MCF 10A (cell line): ENCODE measurements around the gene SPI1. TPM values are rescaled to one million over a fixed set of nuclear protein-coding genes. Genes with fewer than 3 reads are reported as not detected.

Experiments used
- BruUV-seq: library from RNA; stranded (reverse); fragments of 400-500 nt; replicated peaks from 2 replicates; lab custom pipeline; 2021; lab: Mats Ljungman, UMichigan
- CTCF ChIA-PET: fragments of 300-600 bp; sonication (Branson Sonifier 250); formaldehyde crosslinking; extraction: SDS; loops from one replicate; lab custom pipeline; 2021; ENCODE audit warnings: antibody characterized with exemption, inconsistent platforms; lab: Yijun Ruan, JAX
- POLR2A ChIA-PET: fragments of 300-600, 350-650 bp; sonication (Branson Sonifier 250); formaldehyde crosslinking; extraction: SDS; loops from one replicate; lab custom pipeline; 2020; ENCODE audit warnings: antibody characterized with exemption, inconsistent platforms; lab: Yijun Ruan, JAX
- DNase-seq: peaks from one replicate; pipeline ENCODE4 v3.0.0-alpha.2; 2018; ENCODE audit not compliant: unreplicated experiment
- H3K27ac Mint-ChIP-seq: one replicate; pipeline ENCODE4 v1.8.0; 2022; ENCODE audit warnings: mild to moderate bottlenecking, low read depth, mixed read lengths; ENCODE audit not compliant: unreplicated experiment
- H3K27me3 Mint-ChIP-seq: one replicate; pipeline ENCODE4 v1.8.0; 2022; ENCODE audit warnings: mixed read lengths; ENCODE audit not compliant: insufficient read depth, unreplicated experiment
- H3K36me3 Mint-ChIP-seq: one replicate; pipeline ENCODE4 v1.8.0; 2022; ENCODE audit warnings: mild to moderate bottlenecking, moderate library complexity, mixed read lengths; ENCODE audit not compliant: insufficient read depth, unreplicated experiment
- H3K4me1 Mint-ChIP-seq: one replicate; pipeline ENCODE4 v1.8.0; 2022; ENCODE audit warnings: mixed read lengths; ENCODE audit not compliant: insufficient read depth, unreplicated experiment
- H3K4me3 Mint-ChIP-seq: one replicate; pipeline ENCODE4 v1.8.0; 2022; ENCODE audit warnings: mild to moderate bottlenecking, moderate library complexity, mixed read lengths; ENCODE audit not compliant: unreplicated experiment
- H3K9me3 Mint-ChIP-seq: one replicate; pipeline ENCODE4 v1.8.0; 2022; ENCODE audit warnings: mixed read lengths; ENCODE audit not compliant: unreplicated experiment
- intact Hi-C: fragments of 100-400 bp; cut with micrococcal nuclease; formaldehyde crosslinking; loops from 2 replicates; pipeline ENCODE4 v1.14.1; 2022
- total RNA-seq: library from RNA; stranded (reverse); gene quantifications from 2 replicates; pipeline ENCODE4 v1.2.3, GENCODE V29; 2022
- TF ChIP-seq, protein P1 (sequence below): fragments of 200-600 bp; IDR thresholded peaks from one replicate; pipeline ENCODE4 v1.8.0; 2022; ENCODE audit warnings: antibody characterized with exemption, mild to moderate bottlenecking; ENCODE audit not compliant: unreplicated experiment

The SPI1 gene
- total RNA-seq, 1 experiment from 2014 or later = not detected

DNA sequence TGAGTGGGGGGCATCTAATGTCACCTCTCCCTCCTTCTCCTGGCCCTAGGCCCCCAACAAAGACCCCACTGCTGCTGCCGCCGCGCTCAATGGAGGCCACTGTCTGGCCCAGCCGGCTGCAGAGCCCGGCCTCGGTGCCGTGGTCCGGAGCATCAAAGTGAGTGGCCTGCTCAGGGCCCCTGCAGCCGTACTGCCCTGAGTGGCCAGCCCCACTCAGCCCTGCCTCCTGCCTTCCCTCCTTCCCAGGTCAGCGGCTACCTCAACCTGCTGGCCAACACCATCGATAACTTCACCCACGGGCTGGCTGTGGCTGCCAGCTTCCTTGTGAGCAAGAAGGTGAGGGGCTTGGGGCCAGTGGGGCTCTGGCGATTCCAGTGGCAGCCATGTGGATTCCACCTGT is 35.0 kb upstream of the SPI1 start:
- no TSS peak for BruUV-seq
- Mint-ChIP-seq H3K9me3 (no peaks in the 10 kb centered on the region), H3K4me3 (peak overlapping the region; percentile 42), H3K36me3 (peaks cover 62% of the 10 kb centered on the region), H3K4me1 (peaks cover 34% of the 10 kb centered on the region), H3K27me3 (no peaks in the 10 kb centered on the region), H3K27ac (peak overlapping the region; percentile 68)
- CTCF ChIA-PET = interaction anchor here (1.3 to 2.2 kb wide), 3 partner anchors 11 to 39 kb away, joined by 4 to 10 read pairs (median 8); no protein-coding TSS in a partner anchor
- no peak for DNase-seq
- intact Hi-C loops = no loop called here
- TF ChIP-seq, protein P1, sequence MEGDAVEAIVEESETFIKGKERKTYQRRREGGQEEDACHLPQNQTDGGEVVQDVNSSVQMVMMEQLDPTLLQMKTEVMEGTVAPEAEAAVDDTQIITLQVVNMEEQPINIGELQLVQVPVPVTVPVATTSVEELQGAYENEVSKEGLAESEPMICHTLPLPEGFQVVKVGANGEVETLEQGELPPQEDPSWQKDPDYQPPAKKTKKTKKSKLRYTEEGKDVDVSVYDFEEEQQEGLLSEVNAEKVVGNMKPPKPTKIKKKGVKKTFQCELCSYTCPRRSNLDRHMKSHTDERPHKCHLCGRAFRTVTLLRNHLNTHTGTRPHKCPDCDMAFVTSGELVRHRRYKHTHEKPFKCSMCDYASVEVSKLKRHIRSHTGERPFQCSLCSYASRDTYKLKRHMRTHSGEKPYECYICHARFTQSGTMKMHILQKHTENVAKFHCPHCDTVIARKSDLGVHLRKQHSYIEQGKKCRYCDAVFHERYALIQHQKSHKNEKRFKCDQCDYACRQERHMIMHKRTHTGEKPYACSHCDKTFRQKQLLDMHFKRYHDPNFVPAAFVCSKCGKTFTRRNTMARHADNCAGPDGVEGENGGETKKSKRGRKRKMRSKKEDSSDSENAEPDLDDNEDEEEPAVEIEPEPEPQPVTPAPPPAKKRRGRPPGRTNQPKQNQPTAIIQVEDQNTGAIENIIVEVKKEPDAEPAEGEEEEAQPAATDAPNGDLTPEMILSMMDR = no peak
- POLR2A ChIA-PET = no interaction called here

DNA sequence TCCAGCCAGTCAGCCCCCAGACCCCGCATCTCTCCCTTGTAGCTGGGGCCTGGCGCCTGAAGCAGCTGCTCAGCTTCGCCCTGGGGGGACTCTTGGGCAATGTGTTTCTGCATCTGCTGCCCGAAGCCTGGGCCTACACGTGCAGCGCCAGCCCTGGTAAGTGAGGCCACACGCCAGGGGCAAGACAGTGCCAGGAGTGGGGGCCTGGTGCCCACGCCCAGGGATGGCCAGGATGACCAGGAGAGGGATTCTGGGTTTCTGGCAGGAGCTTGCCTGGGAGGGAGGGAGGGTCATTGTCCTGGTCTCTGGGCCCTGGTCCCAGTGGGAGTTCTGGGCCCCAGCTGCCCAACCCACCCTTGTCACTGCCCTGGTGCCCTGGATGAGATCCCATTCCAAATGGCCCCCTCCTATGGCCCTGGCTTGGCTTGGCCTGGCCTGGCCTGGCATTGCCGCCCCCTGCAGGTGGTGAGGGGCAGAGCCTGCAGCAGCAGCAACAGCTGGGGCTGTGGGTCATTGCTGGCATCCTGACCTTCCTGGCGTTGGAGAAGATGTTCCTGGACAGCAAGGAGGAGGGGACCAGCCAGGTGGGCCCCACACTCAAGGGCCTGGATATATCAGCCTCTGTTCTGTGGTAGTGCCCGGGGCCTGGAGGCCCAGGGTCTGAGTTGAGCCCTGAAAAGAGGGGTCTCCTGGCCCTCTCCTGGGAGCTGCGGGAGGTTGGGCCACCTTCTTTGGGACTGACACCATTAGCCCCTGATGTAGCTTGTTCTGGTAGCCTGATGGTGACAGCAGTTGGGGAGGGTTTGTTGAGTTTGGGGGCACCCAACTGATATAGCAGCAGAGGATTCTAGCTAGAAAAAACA is 33.8 kb upstream of the SPI1 start:
- no peak overlapping the region for H3K4me3 Mint-ChIP-seq
- H3K9me3 Mint-ChIP-seq = no peaks in the 10 kb centered on the region
- H3K27ac Mint-ChIP-seq = no peak overlapping the region
- TF ChIP-seq, protein P1 = peak; percentile 74
- CTCF ChIA-PET = interaction anchor here (0.6 to 2.2 kb wide), 14 partner anchors 9 to 116 kb away, joined by 3 to 10 read pairs (median 4); no protein-coding TSS in a partner anchor
- peaks cover 62% of the 10 kb centered on the region for H3K36me3 Mint-ChIP-seq
- POLR2A ChIA-PET = interaction anchor here (0.7 to 5.9 kb wide), 2 partner anchors 13 to 80 kb away, joined by 3 to 75 read pairs; partner anchors contain the start of gene PSMC3
- intact Hi-C loops = no loop called here
- H3K4me1 Mint-ChIP-seq = peaks cover 40% of the 10 kb centered on the region
- peak; percentile 51 for DNase-seq
- H3K27me3 Mint-ChIP-seq = no peaks in the 10 kb centered on the region
- no TSS peak for BruUV-seq

GRCh38 chr11:47410370-47411264 is 32.3 kb upstream of the SPI1 start:
- TSS peak; percentile 15 for BruUV-seq
- Mint-ChIP-seq H3K27me3 (no peaks in the 10 kb centered on the region), H3K36me3 (peaks cover 52% of the 10 kb centered on the region), H3K9me3 (no peaks in the 10 kb centered on the region), H3K4me3 (peak overlapping the region; percentile 93), H3K27ac (peak overlapping the region; percentile 98), H3K4me1 (peaks cover 42% of the 10 kb centered on the region)
- intact Hi-C loops = no loop called here
- ChIA-PET POLR2A (interaction anchor here (1.0 to 5.9 kb wide), 4 partner anchors 8 to 141 kb away, joined by 3 to 75 read pairs (median 4); partner anchors contain the start of gene PSMC3), CTCF (interaction anchor here (0.6 to 2.2 kb wide), 13 partner anchors 8 to 583 kb away, joined by 3 to 9 read pairs (median 4); partner anchors contain the start of gene PSMC3)
- TF ChIP-seq, protein P1 = no peak
- DNase-seq = no peak
